IPS-11a (cell line): ENCODE measurements around the gene IQCK.
A peak's percentile ranks its signal among the peaks of the same experiment; 100 is the strongest.

Experiments
- H3K4me3 ChIP-seq: one replicate; pipeline ENCODE4 v1.5.1; 2013; ENCODE audit warnings: low read depth, low read length, control low read depth

Gene IQCK

GRCh38 chr16:19881783-19882182, 163.7 kb downstream of the IQCK start:
- no peak overlapping the region for H3K4me3 ChIP-seq

- peak overlapping the region; percentile 80 for H3K4me3 ChIP-seq
These were observed 164.1 kb downstream of the IQCK start for GRCh38 chr16:19882186-19882585.

GRCh38 chr16:19882646-19883045, 164.6 kb downstream of the IQCK start:
- H3K4me3 ChIP-seq: peak overlapping the region; percentile 80

GRCh38 chr16:19883296-19883965, 165.4 kb downstream of the IQCK start:
- peak overlapping the region; percentile 80 for H3K4me3 ChIP-seq

GRCh38 chr16:19883966-19884485, 166.0 kb downstream of the IQCK start:
- H3K4me3 ChIP-seq: peak overlapping the region; percentile 80

GRCh38 chr16:19884611-19885450, 166.8 kb downstream of the IQCK start, which contains the start of gene GPRC5B:
GPRC5B (minus strand) TSS chr16:19884848; CDS start chr16:19872845, 12,003 bp downstream.
- H3K4me3 ChIP-seq: peak within 1 kb of the TSS; percentile 80

GRCh38 chr16:19885451-19886072, 167.5 kb downstream of the IQCK start:
- no peak overlapping the region for H3K4me3 ChIP-seq

- no peak overlapping the region for H3K4me3 ChIP-seq
These were observed 168.2 kb downstream of the IQCK start for GRCh38 chr16:19886073-19886941.

GRCh38 chr16:19888834-19889233, 170.8 kb downstream of the IQCK start:
- H3K4me3 ChIP-seq: no peak overlapping the region

GRCh38 chr16:19890901-19891300, 172.8 kb downstream of the IQCK start:
- H3K4me3 ChIP-seq: no peak overlapping the region

- no peak overlapping the region for H3K4me3 ChIP-seq
These were observed 174.8 kb downstream of the IQCK start for GRCh38 chr16:19892902-19893301.

- H3K4me3 ChIP-seq: no peak overlapping the region
These were observed 176.5 kb downstream of the IQCK start for GRCh38 chr16:19894586-19894985.

GRCh38 chr16:19896951-19897350, 178.9 kb downstream of the IQCK start:
- no peak overlapping the region for H3K4me3 ChIP-seq

GRCh38 chr16:19898166-19898565, 180.1 kb downstream of the IQCK start:
- H3K4me3 ChIP-seq: no peak overlapping the region

- H3K4me3 ChIP-seq: no peak overlapping the region
These were observed 181.0 kb downstream of the IQCK start for GRCh38 chr16:19898924-19899604.

GRCh38 chr16:19899605-19899955, 181.5 kb downstream of the IQCK start:
- H3K4me3 ChIP-seq: no peak overlapping the region

GRCh38 chr16:19901164-19901563, 183.1 kb downstream of the IQCK start:
- no peak overlapping the region for H3K4me3 ChIP-seq

- no peak overlapping the region for H3K4me3 ChIP-seq
These were observed 189.3 kb downstream of the IQCK start for GRCh38 chr16:19907161-19907992.
